M059J (cell line): ENCODE results near the gene SEC31B. TPM values are rescaled to one million over a fixed set of nuclear protein-coding genes. Genes with fewer than 3 reads are reported as not detected.

Experiments
- DNase-seq: peaks from one replicate; pipeline ENCODE4 v3.0.0-alpha.2; 2012; ENCODE audit warnings: low read depth
- total RNA-seq: library from RNA; depleted of rRNA; stranded (reverse); fragments of >200 nt; shearing (Covaris generic); gene quantifications from 2 replicates; pipeline ENCODE4 v1.2.3, GENCODE V29; 2014; rRNA removed

Gene SEC31B, protein sequence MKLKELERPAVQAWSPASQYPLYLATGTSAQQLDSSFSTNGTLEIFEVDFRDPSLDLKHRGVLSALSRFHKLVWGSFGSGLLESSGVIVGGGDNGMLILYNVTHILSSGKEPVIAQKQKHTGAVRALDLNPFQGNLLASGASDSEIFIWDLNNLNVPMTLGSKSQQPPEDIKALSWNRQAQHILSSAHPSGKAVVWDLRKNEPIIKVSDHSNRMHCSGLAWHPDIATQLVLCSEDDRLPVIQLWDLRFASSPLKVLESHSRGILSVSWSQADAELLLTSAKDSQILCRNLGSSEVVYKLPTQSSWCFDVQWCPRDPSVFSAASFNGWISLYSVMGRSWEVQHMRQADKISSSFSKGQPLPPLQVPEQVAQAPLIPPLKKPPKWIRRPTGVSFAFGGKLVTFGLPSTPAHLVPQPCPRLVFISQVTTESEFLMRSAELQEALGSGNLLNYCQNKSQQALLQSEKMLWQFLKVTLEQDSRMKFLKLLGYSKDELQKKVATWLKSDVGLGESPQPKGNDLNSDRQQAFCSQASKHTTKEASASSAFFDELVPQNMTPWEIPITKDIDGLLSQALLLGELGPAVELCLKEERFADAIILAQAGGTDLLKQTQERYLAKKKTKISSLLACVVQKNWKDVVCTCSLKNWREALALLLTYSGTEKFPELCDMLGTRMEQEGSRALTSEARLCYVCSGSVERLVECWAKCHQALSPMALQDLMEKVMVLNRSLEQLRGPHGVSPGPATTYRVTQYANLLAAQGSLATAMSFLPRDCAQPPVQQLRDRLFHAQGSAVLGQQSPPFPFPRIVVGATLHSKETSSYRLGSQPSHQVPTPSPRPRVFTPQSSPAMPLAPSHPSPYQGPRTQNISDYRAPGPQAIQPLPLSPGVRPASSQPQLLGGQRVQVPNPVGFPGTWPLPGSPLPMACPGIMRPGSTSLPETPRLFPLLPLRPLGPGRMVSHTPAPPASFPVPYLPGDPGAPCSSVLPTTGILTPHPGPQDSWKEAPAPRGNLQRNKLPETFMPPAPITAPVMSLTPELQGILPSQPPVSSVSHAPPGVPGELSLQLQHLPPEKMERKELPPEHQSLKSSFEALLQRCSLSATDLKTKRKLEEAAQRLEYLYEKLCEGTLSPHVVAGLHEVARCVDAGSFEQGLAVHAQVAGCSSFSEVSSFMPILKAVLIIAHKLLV
- 0.34 and 1.0 TPM in 2 replicates for total RNA-seq

DNA sequence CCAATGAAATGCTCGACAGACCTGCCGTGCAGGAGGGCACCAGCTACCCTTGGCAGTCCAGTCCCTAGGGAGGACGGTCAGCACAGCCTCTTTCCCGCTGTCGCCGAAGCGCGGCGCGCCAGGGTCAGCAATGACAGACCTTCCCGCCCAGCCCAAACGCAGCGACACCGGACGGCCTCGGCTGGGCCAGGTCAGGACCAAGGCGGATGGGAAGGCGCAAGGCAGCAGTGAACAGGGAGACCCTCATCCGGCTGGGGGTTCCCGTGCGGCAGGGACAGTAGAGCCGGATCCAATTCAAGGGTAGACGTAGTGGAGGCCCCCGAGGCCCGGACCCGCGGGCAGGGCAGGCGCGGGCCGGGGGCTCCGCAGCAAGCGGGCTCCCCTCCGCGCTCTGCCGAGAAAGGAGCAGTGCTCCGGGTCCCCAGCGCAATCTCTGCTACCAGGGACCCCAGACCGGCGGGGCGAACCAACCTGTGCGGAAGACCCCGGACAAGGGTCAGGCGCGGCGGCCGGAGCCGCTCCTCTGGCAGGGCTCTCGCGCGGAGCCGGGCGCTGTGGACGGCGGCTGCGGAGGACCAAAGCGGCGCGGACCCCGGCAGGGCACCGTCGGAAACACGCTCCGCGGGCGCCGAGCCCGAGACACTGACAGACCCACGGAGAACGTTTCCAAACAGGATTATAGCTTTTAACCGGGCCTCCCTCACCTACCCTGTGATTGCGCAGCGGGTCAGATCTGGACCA lies at the start of gene SEC31B:
SEC31B (minus strand) TSS at position 551 of the 741 bp plus-strand sequence. CDS start 2,909 bp downstream, outside the sequence.
- DNase-seq, result peak; percentile 38

DNA sequence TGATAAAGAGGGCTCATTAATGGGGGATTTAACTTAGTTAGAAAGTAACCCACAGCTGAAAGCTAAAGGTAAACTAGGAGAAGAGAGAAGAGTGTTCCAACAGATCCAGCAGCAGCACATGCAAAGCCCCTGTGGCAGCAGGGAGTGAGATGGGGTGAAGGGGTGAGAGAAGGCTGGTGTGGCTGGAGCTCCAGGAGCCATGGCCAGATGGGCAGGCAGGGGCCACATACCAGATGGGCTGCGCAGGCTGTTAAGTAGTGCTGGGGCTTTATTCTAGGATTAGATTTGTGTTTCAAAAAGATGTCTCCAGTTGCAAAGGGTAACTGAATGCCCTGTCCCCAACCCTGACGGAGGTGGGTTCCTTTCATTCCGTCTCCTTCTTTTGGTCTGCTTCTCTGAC lies 49.3 kb upstream of the SEC31B start:
- no peak for DNase-seq

DNA sequence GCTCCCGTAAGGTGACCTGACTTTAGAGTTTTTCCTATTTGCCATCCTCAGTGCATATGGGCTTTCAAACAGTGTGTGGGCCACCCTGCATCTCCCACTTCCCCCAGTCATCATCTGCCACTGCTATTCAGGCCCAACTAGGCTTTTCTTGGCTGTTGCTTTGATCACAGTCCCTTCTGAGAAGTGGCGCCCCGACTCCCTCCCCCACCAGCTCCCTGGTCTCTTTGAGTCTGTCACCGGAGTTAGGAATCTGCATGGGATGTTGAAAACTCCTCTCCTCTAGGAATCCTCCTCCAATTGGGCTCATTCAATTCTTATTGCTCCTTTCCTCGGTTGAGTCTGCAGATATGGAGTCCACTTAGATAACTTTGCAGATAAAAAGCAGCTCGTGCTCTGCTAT lies 48.2 kb upstream of the SEC31B start:
- DNase-seq, result no peak

DNA sequence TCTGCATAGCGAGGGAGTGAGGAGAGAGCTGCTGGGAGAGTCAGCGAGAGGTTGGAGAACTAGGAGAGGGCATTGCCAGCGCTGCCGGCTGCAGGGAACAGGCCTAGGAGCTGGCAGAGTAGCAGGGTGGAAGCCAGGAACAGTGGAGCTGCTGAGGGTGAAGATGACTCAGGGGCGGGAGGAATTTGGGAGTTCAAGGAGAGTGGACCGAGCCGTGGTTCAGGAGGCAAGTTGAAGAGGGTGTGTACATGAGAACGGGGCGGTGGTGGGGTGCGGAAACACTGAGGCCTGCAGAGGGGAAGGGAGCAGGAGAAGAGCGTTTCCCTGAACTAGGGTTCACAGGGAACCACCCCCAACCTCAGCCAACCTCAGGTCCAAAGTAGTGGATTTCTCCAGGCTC lies 47.6 kb upstream of the SEC31B start:
- no peak for DNase-seq

DNA sequence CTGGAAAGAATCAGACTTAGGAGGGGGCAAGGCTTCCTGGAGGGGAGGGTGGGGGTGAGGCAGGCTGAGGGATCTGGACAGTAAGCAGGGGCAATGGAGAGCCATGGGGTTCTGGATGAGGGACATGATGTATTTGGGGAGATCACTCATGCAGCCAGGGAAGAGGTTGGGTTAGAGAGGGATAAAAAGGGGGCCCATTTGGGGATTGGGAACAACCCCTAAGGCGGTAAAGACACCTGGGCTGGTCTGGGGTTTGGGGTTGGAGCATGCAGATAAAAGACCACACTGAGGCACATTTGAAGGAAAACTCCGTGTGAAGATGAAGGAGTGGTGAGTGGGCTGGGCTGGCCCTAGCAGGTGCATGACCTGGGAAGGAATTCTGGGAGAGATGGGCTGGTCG lies 46.9 kb upstream of the SEC31B start:
- no peak for DNase-seq

DNA sequence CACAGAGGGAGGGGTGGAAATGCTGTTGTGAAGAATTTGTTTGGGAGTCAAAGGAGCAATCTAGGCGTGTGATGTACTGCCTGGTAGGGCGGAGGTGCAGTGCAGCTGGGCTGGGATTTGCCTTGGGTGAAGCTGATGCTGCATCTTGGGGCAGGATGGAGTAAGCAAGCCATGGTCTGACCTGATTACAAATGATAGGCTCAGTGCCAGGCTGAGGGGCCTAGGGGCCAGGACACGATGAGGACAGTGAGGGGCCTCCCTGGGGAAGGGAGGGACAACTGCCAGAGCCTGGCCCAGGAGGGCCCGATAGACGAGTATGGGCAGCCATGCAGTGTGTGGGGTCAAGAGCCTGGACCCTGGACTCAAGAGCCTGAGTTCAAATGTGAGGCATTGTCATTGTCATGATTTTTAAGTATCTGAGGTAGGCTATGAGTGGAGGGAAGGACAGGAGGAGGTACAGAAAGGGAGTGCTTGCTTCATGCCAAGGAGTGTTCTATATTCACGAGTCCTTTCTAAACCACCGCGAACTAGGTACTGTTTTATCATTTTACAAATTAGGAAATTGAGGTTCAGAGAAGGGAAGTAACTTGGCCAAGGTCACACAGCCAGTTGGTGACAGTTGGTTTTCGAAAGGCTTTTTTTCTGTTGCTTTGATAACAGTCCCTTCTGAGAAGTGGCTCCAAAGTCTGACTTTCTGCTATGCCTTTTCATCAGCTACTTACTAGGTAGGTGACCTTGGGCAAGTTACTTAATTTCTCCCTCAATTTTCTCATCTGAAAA lies 45.7 kb upstream of the SEC31B start:
- no peak for DNase-seq

DNA sequence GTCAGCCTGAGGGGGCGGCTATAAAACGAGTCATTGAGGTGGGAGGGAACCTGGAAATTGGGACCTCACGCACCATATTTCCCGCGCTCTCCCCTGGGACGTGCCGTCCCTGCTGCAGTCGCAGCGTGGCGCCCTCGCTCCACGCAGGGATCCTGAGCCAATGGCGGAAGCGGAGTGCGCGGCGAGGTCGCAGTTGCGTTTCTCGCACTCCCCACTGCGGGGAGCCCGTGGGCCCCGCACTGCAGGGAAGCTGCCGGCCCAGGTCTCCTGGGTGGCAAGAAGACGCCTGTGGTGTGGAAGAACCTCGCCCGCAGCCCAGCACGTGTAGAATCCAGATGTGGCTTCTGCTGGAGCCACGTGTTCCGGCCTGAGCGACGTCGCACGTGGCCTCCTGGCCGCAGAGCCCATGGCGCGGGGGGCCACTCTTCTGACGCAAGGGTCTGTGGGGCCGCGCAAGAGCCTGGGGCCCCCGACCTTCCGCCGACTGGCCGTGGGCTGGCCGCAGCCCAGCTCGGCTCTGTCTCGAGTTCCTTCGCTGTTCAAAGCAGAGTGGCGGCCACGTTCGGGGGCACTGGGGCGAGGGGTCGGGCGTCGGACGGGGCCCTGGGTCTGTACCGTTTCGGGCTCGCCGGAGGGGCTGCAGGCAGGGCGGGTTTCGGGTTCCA lies 42.5 kb upstream of the SEC31B start:
- DNase-seq, result peak; percentile 64

DNA sequence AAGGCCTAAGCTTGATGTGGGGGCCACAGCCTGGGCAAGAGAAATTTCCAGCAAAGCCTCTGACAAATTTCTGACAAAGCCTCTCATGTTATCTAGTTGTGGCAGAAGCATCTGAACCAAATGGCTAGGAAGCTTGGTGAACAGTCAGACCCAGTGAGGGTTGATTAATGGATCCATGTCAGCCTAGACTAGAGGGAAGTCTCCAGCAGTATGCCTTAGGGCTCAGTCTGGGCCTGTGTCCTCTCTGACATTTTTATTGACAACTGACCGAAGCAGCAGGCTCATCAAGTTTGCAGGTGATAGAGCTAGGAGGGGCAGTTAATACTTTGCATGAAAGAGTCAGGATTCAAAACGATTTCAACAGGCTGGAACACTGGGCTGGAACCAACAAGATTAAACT lies 41.3 kb upstream of the SEC31B start:
- no peak for DNase-seq

DNA sequence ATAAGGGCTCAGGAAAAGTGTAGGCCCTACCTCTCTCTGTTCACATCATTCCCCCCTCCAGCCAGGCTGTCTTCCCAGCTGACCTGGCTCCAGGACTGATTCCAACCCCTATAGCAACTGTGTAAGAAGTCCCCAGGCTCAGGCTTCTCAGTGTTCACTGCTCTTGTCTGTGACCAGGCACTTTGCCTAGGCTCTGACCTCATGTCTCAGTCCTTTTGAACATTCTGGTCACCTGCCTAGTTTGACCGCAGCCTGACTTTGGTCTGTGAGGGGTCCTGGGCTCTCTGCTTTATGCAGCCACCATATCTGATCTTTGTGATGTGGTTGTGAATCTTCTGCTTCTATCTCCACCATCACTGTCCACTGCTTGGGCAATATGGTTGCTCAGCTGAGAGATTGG lies 40.6 kb upstream of the SEC31B start:
- DNase-seq, result no peak

DNA sequence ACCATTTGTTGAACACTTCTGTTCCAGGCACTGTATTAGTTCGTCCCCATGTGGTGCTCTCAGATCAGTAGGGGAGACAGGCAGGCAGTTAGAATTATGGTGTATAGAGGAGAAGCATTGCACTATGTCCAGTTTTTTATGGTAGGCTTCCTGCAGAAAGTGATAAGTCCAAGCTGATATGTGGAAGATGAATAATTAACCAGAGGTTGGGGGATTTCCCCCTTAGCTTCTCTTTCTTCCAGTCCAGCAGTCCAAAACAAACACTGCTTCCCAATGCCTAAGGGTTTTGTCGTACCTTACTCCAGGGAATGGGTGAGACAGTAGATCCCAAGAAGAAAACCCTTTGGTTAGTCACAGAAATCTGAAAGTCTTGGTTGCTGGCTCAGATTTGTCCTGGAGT lies 35.2 kb upstream of the SEC31B start:
- DNase-seq, result no peak

DNA sequence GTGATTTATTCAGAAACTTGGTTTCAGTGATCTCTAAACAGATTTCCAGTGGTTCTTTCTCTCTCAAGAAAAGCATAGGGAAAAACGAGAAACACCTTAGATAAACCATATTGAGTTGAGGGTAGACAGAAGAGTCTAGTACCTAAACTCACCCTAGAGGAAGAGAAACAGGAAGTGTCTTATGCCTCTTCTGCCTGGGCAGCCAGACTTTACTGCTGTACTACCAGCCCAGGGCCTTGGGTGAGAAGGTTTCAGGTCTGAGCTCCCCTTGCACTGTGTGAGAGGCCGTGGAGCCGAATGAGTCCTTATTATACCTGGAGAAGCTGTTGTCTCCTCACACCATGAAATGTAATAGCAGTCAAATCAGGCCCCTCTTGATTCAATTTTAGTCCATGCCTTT lies 34.3 kb upstream of the SEC31B start:
- DNase-seq, result no peak

DNA sequence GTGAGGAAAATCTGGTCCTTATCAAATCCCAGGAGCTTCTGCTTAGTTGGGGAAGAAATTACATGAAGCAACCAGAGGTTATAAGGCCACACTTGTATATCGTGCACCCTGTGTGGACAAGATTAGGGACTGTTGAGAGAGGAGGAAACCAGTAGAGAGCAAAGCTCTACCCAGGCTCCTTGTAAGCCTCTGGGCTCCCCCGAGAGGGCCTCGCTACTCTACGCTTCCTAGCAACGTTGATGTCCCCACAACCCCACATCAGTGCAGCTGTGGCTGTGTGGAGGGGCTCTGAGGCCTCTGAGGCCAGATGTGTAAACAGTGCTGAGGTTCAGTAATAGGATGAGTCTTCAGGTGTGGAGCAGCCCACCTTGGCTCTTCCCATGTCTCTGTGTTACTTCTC lies 32.1 kb upstream of the SEC31B start:
- no peak for DNase-seq

DNA sequence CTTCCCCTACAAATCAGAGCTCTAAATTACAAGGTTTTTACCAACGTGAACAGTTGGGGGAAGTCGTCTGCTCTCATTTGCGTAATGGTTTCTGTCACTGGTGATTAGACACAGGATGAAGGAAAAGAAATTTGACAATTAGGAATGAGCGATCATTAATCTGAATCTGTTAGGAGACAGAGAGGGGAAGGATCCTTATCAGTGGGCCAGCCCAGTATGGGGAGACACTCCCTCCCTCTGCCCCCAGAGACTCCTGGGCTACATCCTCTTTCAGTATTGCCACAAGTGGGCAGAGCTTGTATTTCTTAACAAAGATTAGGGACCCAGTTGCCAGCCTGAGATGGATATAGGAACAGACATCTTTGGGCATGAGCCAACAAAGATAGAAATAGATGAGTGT lies 31.5 kb upstream of the SEC31B start:
- no peak for DNase-seq

DNA sequence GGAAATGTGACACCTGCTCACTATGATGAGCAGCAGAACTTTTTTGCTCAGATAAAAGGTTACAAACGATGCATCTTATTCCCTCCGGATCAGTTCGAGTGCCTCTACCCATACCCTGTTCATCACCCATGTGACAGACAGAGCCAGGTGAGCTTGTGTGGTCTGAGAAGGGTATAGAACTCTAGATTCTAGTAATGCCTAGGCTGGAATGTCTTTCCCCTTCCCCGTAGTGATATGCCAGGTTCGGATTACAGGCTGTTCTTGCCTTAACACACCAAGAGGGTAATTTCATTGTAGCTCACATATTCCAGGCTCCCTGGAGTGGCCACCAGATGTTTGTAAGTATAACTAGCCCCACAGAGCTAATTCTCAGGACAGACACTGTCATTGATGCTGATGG lies 25.3 kb upstream of the SEC31B start:
- no peak for DNase-seq

DNA sequence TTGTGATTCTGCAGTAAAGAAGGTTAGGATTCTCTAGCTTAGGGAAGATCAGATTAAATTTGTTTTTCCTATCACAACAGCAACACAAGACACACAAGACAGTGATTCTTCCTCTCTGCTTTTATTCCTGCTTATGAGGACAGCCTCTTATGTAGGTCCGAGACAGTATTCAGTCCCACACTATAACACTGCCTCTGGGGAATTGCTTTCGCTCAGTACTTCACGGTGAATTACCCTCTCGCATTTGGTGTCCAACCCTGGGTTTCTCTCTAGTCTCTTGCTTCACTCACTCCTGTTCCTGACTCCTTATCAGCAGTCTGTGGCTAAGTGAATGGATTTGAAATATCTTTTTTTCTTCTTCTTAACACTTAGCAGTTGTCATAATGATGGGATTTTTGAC lies 17.8 kb upstream of the SEC31B start:
- no peak for DNase-seq

DNA sequence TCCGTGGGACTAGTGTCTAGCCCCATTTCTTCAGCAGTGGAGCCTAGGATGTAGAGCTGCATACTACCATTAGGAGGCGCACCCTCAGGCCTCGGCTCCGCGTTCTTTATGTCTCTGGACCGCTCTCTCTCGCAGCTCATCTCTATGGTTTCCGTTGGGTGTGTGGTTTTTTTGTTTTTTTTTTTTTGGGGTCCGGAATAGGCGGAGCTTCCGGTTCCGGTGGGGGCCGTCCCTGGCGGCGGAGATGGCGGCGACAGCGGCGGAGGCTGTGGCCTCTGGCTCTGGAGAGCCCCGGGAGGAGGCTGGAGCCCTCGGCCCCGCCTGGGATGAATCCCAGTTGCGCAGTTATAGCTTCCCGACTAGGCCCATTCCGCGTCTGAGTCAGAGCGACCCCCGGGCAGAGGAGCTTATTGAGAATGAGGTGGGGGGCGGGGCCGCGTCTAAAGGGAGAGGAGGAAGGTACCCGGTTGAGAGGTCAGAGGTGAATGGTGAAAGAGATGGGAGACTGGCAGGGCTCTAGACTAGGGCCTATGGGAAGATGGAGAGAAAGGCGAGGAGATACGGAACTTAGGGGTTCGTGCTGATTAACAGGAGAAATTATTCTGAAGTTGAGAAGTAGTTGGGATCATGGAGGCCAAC lies 16.2 kb upstream of the SEC31B start, which contains the start of gene HIF1AN:
HIF1AN (plus strand) TSS at position 229 of the 639 bp plus-strand sequence; CDS start at position 245, 16 bp downstream.
- DNase-seq, result peak; percentile 94

DNA sequence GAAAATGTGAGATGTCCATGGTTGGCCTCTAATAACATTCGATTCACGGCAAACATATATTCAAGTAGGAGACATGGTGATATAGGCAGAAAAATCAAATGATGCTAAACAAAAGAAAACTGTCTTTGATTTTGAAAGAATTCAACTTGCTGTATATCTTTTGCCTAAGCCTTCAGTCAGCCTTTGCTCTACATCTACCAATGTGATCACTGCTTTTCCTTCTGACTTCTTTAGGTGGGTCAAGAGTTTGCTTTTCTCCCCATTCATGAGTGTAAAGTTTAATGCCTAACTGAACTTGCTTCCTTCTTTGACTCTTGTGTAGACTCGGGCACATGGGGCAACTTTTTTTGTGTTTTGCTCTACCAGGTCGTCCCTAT lies 15.7 kb upstream of the SEC31B start:
- no peak for DNase-seq

DNA sequence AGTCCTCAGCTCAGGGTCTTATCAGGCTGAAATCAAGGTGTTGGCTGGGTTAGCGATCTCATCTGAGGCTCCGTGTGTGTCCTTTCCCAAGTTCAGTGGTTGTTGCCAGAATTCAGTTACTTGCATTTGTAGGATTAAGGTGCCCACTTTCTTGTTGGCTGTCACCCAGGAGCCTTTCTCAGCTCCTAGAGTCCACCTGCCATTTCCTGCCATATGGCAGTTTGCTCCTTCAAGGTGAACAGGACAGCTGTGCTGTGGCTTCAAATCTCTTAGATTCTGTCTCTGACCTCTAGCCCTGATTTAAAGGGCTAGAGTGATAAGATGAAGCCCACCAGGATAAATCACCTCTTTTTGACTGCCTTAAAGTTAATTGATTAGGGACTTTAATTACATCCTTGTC lies 15.1 kb upstream of the SEC31B start:
- no peak for DNase-seq

DNA sequence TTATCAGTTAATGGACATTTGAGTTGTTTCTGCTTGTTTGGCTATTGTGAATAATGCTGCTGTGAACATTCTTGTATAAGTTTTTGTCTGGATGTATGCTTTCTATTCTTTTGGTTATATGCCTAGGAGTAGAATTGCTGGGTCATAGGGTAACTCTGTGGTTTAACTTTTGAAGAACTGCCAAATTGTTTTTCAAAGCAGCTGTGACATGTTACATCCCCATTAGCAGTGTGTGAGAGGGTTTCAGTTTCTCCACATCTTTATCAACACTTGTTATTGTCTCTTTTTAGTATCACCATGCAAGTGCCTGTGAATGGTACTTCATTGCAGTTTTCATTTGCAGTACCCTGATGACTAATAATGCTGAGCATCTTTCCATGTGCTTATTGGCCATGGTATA lies 12.1 kb upstream of the SEC31B start:
- peak; percentile 13 for DNase-seq
